Endothelial cell of umbilical vein (primary cell): ENCODE results near the gene WDR43. TPM values are rescaled to one million over a fixed set of nuclear protein-coding genes. Genes with fewer than 3 reads are reported as not detected.

ENCODE experiments used
- BruUV-seq: library from RNA; stranded (reverse); fragments of 400-500 nt; replicated peaks from 2 replicates; lab custom pipeline; 2021; lab: Mats Ljungman, UMichigan
- CTCF ChIA-PET: fragments of 300-600, 350-600 bp; sonication (Branson Sonifier 250); formaldehyde crosslinking; loops from one replicate; lab custom pipeline; 2021; ENCODE audit warnings: antibody characterized with exemption, inconsistent platforms; lab: Charles Lee
- POLR2A ChIA-PET: fragments of 300-600, 350-600 bp; sonication (Branson Sonifier 250); formaldehyde crosslinking; loops from one replicate; lab custom pipeline; 2021; ENCODE audit warnings: antibody characterized with exemption, inconsistent platforms; lab: Charles Lee
- DNase-seq: peaks from one replicate; pipeline ENCODE4 v3.0.0-alpha.2; 2011; ENCODE audit warnings: low read depth, low spot score
- FAIRE-seq: peaks from 2 replicates; lab custom pipeline; 2011; peaks lifted over from hg19 to GRCh38; lab: Jason Lieb, UNC
- H2AFZ ChIP-seq: 2 replicates; pipeline ENCODE4 v1.6.0; 2012; ENCODE audit warnings: low read depth, low read length, control low read depth, inconsistent platforms
- H3K27ac ChIP-seq: 2 replicates; pipeline ENCODE4 v1.5.1; 2011; ENCODE audit warnings: low read depth, mild to moderate bottlenecking, control low read depth, low read length, moderate library complexity; ENCODE audit not compliant: insufficient read depth
- H3K27me3 ChIP-seq, 2 experiments: 2 replicates each; pipeline versions ENCODE4 v1.6.0 to v1.6.1; 2011; ENCODE audit warnings: low read length in 2 of 2, mixed read lengths in 1 of 2; ENCODE audit not compliant: control insufficient read depth in 2 of 2, insufficient read depth in 2 of 2
- H3K36me3 ChIP-seq, 2 experiments: 2 replicates in 1 of 2; 3 replicates in 1 of 2; pipeline ENCODE4 v1.5.1; 2011; ENCODE audit warnings: low read length in 2 of 2, mild to moderate bottlenecking in 1 of 2, moderate library complexity in 1 of 2; ENCODE audit not compliant: control insufficient read depth in 2 of 2, insufficient read depth in 2 of 2; ENCODE audit errors: extremely low read depth in 1 of 2
- H3K4me1 ChIP-seq: 3 replicates; pipeline ENCODE4 v1.5.1; 2011; ENCODE audit warnings: mild to moderate bottlenecking, low read length; ENCODE audit not compliant: control insufficient read depth, insufficient read depth; ENCODE audit errors: extremely low read depth
- H3K4me2 ChIP-seq: 2 replicates; pipeline ENCODE4 v1.6.1; 2011; ENCODE audit warnings: low read length, control low read depth, mixed read lengths; ENCODE audit not compliant: insufficient read depth
- H3K4me3 ChIP-seq, 3 experiments: fragments of 200-600 bp in 1 of 3; sonication (generic), shearing (Covaris generic) in 1 of 3; replicated peaks in 1 of 3; 2 replicates each; pipeline ENCODE4 v1.5.1; 2011 to 2016; ENCODE audit warnings: control low read depth in 3 of 3, low read length in 3 of 3, mild to moderate bottlenecking in 2 of 3, inconsistent platforms in 1 of 3, low read depth in 1 of 3, moderate library complexity in 1 of 3; ENCODE audit not compliant: insufficient read depth in 1 of 3
- H3K79me2 ChIP-seq: 2 replicates; pipeline ENCODE4 v1.6.0; 2012; ENCODE audit warnings: low read length, inconsistent platforms; ENCODE audit not compliant: control insufficient read depth, insufficient read depth
- H3K9ac ChIP-seq: replicated peaks from 2 replicates; pipeline ENCODE3; 2011; ENCODE audit warnings: low read length, control low read depth; ENCODE audit not compliant: insufficient read depth; ENCODE audit errors: extremely low read depth
- H3K9me1 ChIP-seq: replicated peaks from 3 replicates; pipeline ENCODE4 v1.6.0; 2011; ENCODE audit warnings: mild to moderate bottlenecking, low read length; ENCODE audit not compliant: control insufficient read depth, insufficient read depth; ENCODE audit errors: extremely low read depth
- H3K9me3 ChIP-seq: replicated peaks from 2 replicates; pipeline ENCODE4 v1.5.1; 2012; ENCODE audit warnings: low read length, inconsistent platforms; ENCODE audit not compliant: control insufficient read depth, insufficient read depth
- H4K20me1 ChIP-seq: replicated peaks from 2 replicates; pipeline ENCODE3; 2011; ENCODE audit warnings: mild to moderate bottlenecking, low read length; ENCODE audit not compliant: control insufficient read depth, insufficient read depth; ENCODE audit errors: extremely low read depth
- EZH2 ChIP-seq: IDR thresholded peaks from 2 replicates; pipeline ENCODE4 v1.6.1; 2012; ENCODE audit warnings: borderline replicate concordance, low read depth, mild to moderate bottlenecking, moderate library complexity, low read length, inconsistent platforms; ENCODE audit not compliant: severe bottlenecking
- FOS ChIP-seq: IDR thresholded peaks from 2 replicates; pipeline ENCODE4 v1.6.1; 2011; ENCODE audit warnings: mild to moderate bottlenecking, low read length, moderate library complexity, borderline replicate concordance; ENCODE audit not compliant: insufficient read depth
- JUN ChIP-seq: IDR thresholded peaks from 2 replicates; pipeline ENCODE4 v1.6.1; 2011; ENCODE audit warnings: borderline replicate concordance, low read depth; ENCODE audit not compliant: insufficient read length, insufficient read depth
- POLR2A ChIP-seq: IDR thresholded peaks from 2 replicates; pipeline ENCODE4 v1.6.1; 2012; ENCODE audit warnings: low read depth, mild to moderate bottlenecking, control low read depth, low read length
- POLR2AphosphoS5 ChIP-seq: IDR thresholded peaks from 2 replicates; pipeline ENCODE4 v1.6.1; 2012; ENCODE audit warnings: low read depth, mild to moderate bottlenecking, control low read depth, low read length, moderate library complexity; ENCODE audit not compliant: insufficient read depth
- dilution Hi-C: fragments of 300-500 bp; cut with MboI; formaldehyde crosslinking; loops from one replicate; pipeline ENCODE4 v1.15.0; 2019; ENCODE audit warnings: low sequenced_read_pairs; ENCODE audit not compliant: extremely low pct_ligation_motif_present
- intact Hi-C: fragments of 100-400 bp; cut with micrococcal nuclease; formaldehyde crosslinking; loops from one replicate; pipeline ENCODE4 v1.10.0; 2022
- polyA plus RNA-seq, 4 experiments: library from polyadenylated mRNA; depleted of rRNA in 3 of 4; stranded (reverse) in 3 of 4; unstranded in 1 of 4; fragments of >200 nt; gene quantifications; 2 replicates each; pipeline versions ENCODE4 v1.2.1 to v1.2.3, GENCODE V29; 2011 to 2012; ENCODE audit warnings: missing spikeins in 1 of 4
- small RNA-seq: library from RNA; depleted of rRNA; stranded (forward); fragments of <200 nt; gene quantifications from one replicate; pipeline ENCODE3, GENCODE V24; 2012; ENCODE audit warnings: low replicate concordance, low read depth; ENCODE audit not compliant: insufficient read depth, insufficient read length
- total RNA-seq: library from RNA; stranded (reverse); gene quantifications from 2 replicates; pipeline ENCODE4 v1.2.3, GENCODE V29; 2021
- TF ChIP-seq, protein P1 (sequence below): IDR thresholded peaks from 2 replicates; pipeline ENCODE4 v1.6.1; 2011; ENCODE audit not compliant: insufficient read depth, insufficient read length
- TF ChIP-seq, protein P2 (sequence below), 2 donors: IDR thresholded peaks; 1 replicate in 1 of 2; 2 replicates in 1 of 2; pipeline ENCODE4 v1.5.1; 2011; ENCODE audit warnings: low read length in 2 of 2, mild to moderate bottlenecking in 2 of 2, moderate library complexity in 2 of 2, control low read depth in 1 of 2, inconsistent platforms in 1 of 2, low read depth in 1 of 2; ENCODE audit not compliant: insufficient read depth in 1 of 2; ENCODE audit errors: extremely low read depth in 1 of 2

Gene WDR43
- total and polyA plus RNA-seq, 2 donors (not counting 3 experiments of a cell fraction or from before 2014, with no cell fraction given) = 23.7 to 60.6 TPM

DNA sequence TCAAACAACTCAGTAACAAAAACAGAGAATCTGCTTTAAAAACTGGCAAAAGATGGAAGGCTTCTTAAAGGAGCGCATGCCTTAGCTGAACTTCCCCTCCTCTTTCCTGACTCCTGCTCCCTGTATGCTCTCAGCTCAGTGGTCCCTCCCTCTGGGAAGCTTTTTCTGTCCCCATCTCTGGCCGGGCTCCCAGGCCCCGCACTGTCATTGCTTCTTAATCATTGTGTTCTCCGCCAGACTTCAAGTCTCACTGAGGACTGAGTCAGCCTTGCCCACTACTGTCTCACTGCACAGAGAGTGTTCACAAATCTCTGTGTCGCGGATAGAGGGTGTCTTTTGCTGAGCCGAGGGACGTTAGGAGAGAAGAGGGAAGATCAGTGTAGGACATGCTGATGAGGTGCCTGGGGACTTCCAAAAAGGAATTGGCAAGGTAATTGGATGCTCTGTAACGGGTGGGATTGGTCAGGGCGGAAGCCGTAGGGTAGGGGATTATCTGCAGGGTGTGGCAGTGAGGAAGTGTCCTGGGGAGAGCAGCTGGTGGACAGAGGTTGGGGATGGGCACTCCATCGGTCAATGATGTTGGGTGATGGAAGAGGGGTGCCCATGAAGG lies 102.9 kb downstream of the WDR43 start:
- dilution Hi-C loops = no loop called here
- H3K9me1 ChIP-seq = no peaks in the 10 kb centered on the region
- no peak overlapping the region for H3K27ac ChIP-seq
- BruUV-seq = no TSS peak
- H3K36me3 ChIP-seq = no peaks in the 10 kb centered on the region
- no peaks in the 10 kb centered on the region for H4K20me1 ChIP-seq
- ChIA-PET CTCF (no interaction called here), POLR2A (no interaction called here)
- no peaks in the 10 kb centered on the region for H3K27me3 ChIP-seq
- H3K9ac ChIP-seq = no peak overlapping the region
- H3K4me1 ChIP-seq = no peaks in the 10 kb centered on the region
- no peak overlapping the region for H2AFZ ChIP-seq
- H3K4me3 ChIP-seq = no peak overlapping the region
- H3K9me3 ChIP-seq = no peaks in the 10 kb centered on the region
- intact Hi-C loops = no loop called here
- no peaks in the 10 kb centered on the region for H3K79me2 ChIP-seq
- DNase-seq (no peak), FAIRE-seq (no peak)
- TF ChIP-seq POLR2AphosphoS5 (no peak), POLR2A (no peak), EZH2 (no peak), FOS (no peak), JUN (no peak)
- TF ChIP-seq, protein P1, sequence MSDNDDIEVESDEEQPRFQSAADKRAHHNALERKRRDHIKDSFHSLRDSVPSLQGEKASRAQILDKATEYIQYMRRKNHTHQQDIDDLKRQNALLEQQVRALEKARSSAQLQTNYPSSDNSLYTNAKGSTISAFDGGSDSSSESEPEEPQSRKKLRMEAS = no peak
- TF ChIP-seq, protein P2, sequence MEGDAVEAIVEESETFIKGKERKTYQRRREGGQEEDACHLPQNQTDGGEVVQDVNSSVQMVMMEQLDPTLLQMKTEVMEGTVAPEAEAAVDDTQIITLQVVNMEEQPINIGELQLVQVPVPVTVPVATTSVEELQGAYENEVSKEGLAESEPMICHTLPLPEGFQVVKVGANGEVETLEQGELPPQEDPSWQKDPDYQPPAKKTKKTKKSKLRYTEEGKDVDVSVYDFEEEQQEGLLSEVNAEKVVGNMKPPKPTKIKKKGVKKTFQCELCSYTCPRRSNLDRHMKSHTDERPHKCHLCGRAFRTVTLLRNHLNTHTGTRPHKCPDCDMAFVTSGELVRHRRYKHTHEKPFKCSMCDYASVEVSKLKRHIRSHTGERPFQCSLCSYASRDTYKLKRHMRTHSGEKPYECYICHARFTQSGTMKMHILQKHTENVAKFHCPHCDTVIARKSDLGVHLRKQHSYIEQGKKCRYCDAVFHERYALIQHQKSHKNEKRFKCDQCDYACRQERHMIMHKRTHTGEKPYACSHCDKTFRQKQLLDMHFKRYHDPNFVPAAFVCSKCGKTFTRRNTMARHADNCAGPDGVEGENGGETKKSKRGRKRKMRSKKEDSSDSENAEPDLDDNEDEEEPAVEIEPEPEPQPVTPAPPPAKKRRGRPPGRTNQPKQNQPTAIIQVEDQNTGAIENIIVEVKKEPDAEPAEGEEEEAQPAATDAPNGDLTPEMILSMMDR (IDR thresholded peaks at IDR 0.05; ENCODE audit: extremely low read depth in 1 of 2, insufficient read depth in 1 of 2, low read depth in 1 of 2, low read length in 2 of 2) = no peak
- H3K4me2 ChIP-seq = no peak overlapping the region

Small RNA genes lying within 50 kb of the gene (small RNA-seq; reads per million reads assigned to genes)
- gene RF00019 (not detected), gene SNORD53 (39.4 reads per million, percentile 90 among the genes with 10 or more reads in this experiment), gene SNORD53B (26.1 reads per million, percentile 84 among the genes with 10 or more reads in this experiment), gene SNORD92 (7.7 reads per million, percentile 52 among the genes with 10 or more reads in this experiment)

Other genes with a start within 250 kb of the WDR43 start
- gene PPP1CB, start 142.8 kb upstream of the WDR43 start, total RNA-seq = 157 and 163 TPM in 2 replicates
- 18.7 and 29.8 TPM in 2 replicates for gene PPP1CB, start 142.8 kb upstream of the WDR43 start, polyA plus RNA-seq
- 0.92 and 1.6 TPM in 2 replicates for gene SPDYA, start 83.8 kb upstream of the WDR43 start, total RNA-seq
- gene SPDYA, start 83.8 kb upstream of the WDR43 start, polyA plus RNA-seq = 0.06 TPM in 2 replicates
- gene TRMT61B, start 24.4 kb upstream of the WDR43 start, total RNA-seq = 13.6 and 14.9 TPM in 2 replicates
- 4.2 and 4.6 TPM in 2 replicates for gene TRMT61B, start 24.4 kb upstream of the WDR43 start, polyA plus RNA-seq
- not detected in 2 replicates for gene TOGARAM2, start 86.6 kb downstream of the WDR43 start, total RNA-seq
- gene TOGARAM2, start 86.6 kb downstream of the WDR43 start, polyA plus RNA-seq = not detected in 2 replicates
- gene PCARE, start 179.9 kb downstream of the WDR43 start, total RNA-seq = not detected in 2 replicates
- gene PCARE, start 179.9 kb downstream of the WDR43 start, polyA plus RNA-seq = not detected in 2 replicates
- 21.7 and 24.0 TPM in 2 replicates for gene CLIP4, start 220.7 kb downstream of the WDR43 start, total RNA-seq
- 6.7 and 9.2 TPM in 2 replicates for gene CLIP4, start 220.7 kb downstream of the WDR43 start, polyA plus RNA-seq